SIG-M5 (cell line): ENCODE data around the gene KRT35.

Experiments used
- DNase-seq: peaks from one replicate; lab custom pipeline; 2025; lab: John Stamatoyannopoulos, UW

KRT35 gene

DNA sequence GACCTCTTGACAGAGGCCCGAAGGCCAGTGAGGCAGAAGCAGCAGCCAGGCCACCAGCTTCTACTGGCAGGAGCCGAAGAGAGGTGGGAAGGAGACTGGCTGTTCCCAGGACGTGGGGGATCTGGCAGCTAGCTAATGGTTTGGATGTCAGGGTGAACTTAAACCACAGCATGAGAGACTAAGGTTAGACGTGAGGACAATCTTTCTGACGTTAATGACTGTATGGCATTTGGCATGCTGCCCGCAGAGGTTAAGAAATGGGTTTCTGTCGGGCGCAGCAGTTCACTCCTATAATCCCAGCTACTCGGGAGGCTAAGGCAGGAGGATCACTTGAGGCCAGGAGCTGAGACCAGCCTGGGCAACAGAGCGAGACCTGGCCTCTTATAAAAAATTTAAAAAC lies 30.8 kb upstream of the KRT35 start:
- DNase-seq, result no peak

DNA sequence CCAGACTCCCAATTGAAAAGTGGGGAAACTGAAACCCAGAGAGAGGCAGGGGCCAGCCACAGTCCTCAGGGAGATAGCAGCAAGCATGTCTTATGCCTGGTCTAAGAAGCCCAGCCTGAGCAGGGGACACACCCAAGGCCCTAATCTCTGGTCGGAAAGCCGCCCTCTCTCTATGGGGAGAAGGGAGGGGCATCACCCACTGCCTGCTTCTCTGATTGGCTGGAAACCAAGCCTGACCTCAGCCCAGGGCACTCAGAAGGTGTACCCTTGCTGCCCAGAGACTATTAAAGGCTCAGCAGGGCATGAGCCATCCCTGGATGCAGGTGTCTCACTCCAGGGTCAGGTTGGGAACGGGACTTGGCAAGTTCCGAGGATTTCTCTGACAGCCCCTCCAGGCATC lies 30.2 kb upstream of the KRT35 start:
- no peak for DNase-seq

DNA sequence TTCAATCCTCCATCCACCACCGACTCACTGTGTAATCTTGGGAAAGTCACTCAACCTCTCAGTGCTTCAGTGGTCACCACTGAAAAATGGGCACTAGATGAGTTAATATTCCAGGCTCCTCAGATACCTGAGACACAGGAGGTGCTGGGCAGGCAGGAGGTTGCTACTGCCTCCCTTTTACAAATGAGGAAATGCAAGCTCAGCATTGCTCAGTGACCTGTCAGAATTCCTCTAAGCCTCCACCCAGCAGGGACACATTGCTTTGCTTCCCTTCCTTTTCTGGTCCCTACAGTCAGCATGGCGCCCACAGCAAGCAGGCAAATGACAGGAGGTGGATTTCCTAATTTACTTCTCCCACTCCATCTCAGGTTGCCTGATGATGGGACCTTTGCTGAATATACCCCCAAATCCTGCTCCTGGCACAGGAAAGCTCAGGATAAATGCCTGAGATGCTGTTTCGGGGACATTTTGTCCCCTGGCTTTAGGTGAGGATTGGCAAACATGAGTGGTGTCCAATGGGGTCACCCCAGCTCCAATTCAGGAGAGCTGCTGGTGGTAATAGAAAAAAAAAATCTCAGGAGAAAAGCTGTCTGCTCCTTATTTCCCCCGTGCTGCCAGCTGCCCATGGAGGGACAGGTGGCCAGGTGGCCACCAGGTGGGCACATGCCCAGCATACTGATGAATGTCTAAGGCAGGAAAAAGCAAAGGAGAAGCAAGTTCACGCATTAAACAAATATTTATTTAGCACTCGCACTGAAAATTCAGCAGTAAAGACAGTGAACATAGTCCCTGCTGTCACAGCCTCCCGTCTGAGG lies 29.5 kb upstream of the KRT35 start:
- DNase-seq, result no peak

DNA sequence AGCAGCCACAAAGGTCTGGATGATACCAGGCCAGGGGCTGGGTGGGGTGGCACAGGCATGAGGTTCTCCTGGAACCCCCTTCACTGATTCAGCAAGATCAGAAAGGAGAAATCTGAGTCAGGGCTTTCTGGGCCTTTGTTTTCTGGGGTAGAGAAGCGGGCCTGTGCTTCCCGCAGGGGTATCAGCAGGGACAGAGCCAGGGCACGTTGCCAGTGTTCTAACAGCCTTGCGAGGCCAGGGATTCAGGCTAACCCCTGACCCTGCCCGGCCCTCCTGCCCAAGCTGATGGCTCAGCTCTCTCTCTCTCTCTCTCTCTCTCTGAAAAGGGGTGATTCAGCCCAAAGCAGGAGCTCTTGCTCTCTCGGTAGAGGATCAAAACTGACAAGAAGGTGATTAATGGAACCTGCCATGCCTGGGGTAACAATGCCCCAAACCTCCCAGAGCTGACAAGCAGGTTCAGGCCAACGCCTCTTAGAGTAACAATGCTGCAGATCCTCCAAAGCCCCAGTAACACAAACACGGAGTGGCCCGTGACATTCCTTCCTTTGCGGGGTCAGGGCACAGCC lies 26.4 kb upstream of the KRT35 start:
- DNase-seq, result no peak

DNA sequence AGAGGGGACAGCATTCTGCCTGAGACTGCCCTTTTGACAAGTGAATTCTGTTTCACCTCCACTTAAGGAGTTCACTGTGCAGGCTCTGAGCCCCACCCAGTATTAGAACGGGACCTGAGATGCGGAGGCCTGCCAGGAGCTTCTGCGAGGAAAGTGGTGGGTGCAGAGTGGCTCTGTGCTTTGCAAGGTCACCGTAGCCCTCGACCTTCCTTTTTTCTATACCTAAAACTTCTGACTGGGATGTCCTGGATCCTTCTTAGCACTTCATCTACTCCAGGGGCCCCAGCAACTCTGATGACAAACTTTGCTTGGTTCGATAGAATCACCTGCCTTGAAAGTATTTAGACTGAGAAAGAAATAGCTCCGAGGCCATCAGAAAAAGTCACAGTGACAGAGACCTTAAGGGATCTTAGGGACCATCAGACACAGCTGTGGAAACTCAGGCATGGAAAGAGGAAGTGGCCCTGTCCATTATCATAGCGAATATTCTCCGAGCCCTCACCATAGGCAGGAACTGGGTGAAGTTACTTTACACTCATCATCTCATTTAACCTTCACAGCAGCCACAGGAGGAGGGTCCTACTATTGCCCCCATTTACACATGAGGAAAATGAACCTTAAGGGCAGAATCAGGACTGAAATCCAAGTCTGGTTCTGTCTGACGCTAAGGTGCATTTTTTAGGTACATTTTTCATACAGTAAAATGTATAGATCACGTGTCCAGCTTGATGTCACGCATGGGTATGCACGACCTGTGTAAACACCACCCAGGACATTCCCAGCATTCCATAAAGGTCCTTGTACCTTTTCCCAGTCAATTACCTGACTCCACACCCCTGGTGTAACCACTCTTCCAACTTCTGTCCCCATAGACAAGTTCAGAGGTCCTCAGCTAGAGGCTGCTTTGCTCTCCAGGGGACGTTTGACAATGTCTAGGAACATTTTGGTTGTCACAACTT lies 25.1 kb upstream of the KRT35 start:
- peak; percentile 23 for DNase-seq

DNA sequence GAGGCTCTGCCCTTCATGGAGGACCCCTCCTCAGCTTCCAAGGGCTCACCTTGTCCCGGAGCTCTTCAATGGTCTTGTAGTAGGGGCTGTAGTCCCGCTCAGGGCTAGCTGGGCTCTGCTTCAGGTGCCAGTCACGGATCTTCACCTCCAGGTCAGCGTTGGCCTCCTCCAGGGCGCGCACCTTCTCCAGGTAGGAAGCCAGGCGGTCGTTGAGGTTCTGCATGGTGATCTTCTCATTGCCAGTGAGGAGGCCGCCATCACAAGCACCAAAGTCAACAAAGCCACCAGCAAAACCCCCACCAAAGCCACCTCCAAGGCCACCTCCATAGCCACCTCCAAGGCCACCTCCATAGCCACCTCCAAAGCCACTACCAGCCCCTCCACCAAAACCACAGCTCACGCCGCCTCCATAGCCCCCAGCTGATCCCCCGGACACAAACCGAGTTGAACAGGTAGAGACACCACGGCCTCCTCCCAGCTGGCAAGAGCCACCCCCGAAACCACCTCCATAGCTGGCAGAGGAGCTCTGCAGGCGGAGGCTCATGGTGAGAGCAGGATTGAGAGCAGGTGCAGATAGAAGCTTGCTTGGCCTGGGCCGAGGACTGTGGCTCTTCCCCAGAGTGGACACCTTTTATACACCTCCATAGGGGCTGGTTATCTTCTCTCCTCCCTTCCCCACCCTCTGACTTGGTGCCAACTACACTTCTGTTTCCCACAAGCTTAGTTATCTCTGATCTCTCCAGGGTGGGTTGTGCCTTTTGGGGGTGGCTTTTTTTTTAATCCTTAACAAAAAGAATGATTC lies 24.3 kb upstream of the KRT35 start, which contains the start of gene KRT13:
Gene KRT13, minus strand, starts transcription at position 606 of the 802 bp plus-strand sequence. Its CDS starts 62 bp downstream, at position 544.
- no peak for DNase-seq

DNA sequence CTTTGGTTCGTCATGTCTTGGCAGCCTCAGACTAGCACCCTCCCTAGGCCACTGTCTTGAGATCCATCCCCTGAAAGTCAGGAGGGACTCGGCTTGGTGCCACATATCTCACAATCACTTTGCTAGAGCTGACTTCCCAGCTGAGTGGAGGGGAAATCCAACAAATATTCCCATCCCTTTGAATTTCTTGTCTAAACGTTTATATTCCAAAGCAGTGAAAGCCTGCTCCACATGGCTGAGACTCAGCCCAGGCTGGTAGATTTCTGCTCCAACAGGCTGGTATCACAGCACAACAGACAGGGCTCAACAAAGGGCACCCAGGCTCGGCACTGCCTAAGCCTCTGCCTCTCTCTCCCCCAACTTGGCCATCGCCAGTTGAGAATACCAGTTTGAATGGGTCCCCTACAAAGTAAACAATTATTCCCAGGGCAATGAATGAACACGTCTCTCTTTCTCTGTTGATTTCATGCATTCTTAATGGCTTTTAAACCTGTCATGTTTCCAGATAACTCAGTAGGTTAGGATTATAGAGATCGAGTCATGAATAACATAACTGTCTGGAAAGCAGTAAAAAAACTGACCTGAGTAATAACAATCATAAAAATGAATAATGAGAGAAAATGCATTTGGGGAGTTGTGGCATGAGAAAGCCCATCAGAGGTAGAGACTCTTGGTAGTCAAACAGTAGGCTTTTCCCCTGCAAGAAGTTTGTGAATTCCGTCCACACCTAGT lies 23.5 kb upstream of the KRT35 start:
- DNase-seq, result no peak

DNA sequence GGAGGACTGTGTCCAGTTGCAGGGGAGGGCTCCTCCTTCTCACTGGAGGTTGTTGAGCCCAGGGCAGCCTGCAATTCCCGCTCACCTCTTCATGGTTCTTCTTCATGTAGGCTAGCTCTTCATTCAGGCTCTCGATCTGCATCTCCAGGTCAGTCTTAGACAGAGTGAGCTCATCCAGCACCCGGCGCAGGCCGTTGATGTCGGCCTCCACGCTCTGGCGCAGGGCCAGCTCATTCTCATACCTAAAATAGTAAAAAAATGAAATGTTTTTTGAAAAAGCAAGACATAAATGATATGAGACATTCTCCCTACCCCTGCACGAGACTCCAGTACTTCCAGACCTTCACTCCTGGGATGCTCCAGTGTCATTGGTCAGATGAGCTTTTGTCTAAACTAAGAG lies 22.3 kb upstream of the KRT35 start:
- DNase-seq, result no peak

DNA sequence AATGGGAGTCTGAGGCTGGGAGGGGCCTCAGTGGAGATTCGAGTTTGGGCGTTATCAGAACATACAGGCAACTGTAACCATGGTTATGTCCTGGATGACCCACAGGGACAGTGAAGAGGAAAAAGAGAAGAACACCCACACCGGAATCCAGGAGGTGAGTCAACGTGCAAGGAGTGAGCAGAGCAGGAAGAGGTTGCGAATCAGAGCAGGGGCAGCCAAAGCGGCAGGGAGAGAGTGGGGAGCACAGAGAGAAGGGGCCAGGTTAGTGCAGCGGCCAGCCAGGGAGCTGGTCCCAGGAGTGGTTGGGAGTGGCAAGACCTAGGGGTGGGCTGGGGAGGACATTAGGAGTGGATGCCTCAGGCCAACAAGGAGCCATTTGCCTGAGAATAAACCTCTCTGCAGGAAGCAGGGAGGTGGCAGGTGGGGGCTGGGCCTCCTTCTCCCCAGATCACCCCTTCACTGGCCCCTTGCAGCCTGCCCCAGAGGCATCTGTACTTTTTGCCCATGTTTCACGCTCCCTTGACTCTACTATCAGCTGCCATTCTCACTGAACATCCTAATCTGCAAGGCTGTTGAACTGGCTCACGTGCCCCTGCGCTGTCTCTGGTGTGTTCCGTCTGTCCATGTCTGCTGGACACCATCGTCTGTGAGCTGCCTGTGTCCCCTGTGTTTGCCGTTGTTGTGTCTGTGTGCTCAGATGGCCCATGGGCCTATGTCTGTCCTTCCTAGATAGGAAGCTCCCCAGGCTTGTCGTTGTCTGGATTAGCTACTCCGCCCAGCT lies 19.4 kb upstream of the KRT35 start:
- no peak for DNase-seq

DNA sequence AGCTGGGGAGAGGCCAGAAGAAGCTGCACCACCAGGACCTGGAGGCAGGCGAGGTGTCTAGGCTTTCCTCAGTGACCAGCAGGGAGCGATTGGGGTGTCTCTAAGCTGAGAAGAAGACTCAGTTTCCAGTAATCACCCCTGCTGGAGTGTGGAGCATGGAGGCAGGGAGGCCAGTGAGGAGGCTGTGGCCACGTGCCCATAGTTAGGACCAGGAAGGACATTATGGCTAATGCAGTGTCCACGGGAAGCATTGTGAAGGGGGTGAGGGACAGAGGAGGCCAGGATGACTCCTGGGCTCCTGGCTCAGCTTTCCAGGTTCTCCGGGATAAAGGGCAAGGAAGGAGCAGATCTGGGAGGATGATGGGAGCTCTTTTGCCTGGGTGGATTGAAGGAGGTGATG lies 18.8 kb upstream of the KRT35 start:
- no peak for DNase-seq

DNA sequence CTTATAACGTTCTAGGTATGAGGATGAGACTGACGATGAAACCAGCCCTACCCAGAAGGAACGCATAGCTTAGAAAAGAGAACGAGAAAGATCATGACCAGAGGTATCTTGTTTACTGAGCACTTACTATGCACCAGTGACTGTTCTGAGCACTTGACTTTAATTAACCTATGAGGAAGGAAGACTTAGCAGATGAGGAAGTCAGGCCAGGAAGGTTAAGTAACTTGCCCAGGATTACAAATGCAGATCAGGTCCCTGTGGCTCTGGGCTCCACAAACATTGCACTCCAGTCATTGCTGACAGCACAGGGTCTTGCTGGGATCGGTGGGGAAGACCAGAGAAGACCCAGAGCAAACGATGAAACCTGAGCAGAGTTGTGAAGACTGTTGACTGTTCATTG lies 17.3 kb upstream of the KRT35 start:
- peak; percentile 32 for DNase-seq

DNA sequence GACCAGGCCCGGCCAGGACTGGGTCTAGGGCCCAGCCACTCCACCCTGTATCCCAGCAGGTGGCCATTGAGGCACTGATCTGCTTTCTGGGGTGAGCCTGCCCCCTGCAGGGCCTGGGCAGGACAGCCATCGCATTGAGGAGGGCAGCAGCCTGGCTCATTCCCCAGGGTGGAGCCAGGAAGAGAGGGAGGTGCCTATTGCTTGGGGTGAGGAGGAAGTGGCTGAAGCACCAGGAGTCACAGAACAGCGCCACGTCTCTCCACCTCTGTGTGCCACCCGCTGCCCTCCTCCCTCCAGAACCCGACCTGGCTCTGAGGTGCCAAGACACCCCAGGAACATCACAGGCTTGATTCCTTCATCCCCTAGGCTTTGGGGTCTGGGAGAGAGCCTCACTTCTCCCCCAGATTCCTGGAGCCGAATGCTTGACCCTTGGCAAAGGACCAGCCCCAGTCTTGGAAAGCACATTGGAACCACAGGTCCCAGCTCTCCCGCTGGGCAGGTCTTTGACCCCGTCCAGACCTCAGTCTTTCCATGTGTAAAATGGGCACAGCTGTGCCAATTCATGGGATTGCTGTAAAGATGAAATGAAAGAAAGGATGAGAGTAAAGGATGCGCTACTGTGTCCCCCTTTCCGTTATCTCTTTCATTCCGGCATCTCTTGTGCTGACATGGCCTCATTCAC lies 16.0 kb upstream of the KRT35 start:
- DNase-seq, result peak; percentile 24

DNA sequence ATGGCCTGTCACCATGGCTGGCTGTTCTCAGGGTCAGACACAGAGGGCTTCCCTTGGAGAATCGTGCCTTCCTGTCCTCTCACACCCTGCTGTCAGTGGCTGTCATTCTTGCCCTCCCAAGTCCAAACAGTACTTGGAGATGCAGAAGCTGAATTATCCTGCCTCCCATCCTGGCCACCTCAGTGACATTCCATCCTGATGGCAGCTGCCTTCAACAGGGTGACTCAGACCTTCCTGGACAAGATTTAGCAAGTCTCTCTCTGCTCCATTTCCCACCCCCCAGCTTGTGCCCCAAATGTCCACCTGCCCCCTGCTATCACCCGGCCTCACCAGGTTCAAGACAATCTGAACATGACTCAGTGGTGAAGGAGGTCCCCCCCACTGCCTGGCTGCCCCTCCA lies 13.6 kb upstream of the KRT35 start:
- DNase-seq, result no peak

DNA sequence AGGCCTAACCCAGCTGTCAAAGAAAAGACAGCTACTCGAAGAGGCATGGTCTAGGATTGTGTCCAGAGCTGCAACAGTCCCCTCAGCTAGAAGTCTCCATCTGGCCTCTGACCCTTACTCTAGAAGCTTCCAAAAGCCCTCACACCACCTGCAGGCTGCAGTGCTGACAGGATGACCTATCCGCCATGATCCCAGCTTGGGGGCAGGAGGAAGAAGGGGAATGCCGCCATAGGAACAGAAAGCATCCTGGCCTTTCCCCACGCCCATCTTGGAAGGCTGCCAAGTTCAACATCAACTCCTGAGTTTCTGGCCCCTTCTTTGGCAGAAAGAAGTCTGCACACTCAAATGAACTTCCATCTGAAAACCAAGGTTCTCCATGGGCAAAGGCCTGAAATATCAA lies 11.8 kb upstream of the KRT35 start:
- no peak for DNase-seq

DNA sequence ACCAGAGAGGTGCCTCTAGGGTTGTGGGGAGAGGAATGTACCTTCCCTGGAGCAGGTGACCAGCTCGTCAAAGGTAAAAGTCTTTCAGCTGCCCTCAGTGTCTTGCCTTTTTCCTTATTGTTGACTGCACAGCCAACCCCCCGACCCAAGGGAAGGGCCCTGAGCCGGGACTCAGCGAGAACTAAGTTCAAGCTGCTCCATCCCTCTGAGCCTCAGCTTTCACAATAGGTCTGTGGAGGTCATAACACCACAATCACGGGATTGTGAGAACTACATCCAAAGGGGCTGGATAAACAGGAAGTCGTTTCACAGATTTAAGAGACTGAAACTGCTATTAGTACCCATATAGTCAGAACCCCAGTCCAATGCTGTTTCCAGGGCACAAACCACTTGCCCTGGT lies 11.4 kb upstream of the KRT35 start:
- DNase-seq, result no peak

DNA sequence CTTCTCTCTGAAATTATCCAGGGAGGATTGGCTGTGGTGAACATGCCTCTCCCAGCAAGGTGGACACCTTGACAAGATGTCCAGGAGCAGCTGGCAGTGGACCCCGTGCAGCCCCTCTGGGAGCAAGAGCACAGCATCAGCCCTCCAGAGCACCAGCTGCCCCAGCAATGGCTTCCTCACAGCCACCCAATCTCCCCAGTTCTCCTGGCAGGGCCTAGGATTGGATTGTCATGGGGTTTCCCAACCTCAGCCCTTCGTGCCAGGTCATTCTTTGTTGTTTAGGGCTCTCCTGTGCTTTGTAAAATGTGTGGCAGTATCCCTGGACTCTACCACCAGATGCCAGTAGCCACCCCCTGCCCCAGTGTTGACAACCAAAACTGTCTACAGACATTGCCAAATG lies 10.5 kb upstream of the KRT35 start:
- DNase-seq, result no peak

DNA sequence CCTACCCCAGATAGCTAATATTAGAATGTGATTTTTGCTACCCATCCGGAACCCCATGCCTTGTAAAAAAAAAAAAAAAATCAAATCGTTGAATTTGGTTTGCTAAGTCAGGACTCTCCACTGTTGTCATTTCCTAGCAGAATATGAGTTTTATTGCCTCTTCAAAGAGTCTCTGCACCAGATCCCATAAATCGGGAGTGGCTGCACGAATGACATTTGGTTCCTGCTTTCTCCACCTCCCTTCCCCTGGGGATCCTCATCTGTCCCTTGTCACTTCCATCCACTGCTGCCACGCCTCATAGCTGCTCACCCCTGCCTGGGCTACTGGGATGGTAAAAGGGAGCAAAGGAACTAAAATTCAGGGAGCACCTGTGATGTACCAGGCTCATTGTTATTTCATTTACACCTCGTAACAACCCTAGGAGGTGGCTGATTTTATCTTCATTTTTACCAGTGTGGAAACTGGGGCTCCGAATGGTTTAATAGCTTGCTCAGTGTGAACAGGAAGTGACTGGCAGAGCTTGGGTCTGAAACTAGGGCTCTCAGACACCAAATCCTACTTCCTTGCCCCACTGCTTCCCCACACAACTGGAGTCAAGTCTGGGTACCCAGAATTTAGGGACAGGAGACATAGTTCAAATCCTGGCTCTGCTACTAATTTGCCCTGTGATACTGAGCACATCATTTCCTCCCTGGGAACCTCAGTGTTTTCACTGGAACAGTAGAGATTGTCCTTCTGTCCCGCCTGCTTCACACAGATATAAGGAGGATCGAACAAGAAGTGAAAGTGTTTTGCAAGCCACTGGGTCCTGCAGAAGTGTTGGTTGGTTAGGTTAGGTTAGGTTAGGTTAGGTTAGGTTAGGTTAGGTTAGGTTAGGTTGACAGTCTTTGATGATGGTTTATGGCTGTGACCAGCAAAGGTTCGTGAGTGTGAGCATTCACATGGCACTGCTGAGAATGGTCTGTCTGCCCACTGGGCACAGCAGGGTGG lies 9.3 kb upstream of the KRT35 start:
- no peak for DNase-seq

DNA sequence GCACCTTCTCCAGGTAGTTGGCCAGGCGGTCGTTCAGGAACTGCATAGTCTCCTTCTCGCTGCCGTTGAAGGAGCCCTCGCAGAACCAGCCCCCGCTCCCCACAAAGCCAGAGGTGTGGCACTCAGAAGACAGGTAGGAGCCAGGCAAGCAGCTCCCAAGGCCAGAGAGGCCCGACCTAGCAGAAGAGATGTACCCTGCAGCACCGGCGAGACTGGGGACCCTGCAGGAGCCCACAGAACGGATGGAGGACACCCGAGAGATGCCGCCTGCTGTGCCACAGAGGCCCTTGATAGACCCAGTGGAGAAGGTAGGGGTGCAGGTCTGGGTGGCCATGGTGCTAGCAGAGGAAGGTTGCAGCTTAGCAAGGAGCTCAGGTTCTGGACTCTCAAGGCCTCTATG lies 8.6 kb upstream of the KRT35 start, which contains the start of gene KRT36:
Gene KRT36, minus strand, starts transcription at position 380 of the 400 bp plus-strand sequence. Its CDS starts 46 bp downstream, at position 334.
- DNase-seq, result no peak
